ENCODE data around the gene PIM3.

DNA sequence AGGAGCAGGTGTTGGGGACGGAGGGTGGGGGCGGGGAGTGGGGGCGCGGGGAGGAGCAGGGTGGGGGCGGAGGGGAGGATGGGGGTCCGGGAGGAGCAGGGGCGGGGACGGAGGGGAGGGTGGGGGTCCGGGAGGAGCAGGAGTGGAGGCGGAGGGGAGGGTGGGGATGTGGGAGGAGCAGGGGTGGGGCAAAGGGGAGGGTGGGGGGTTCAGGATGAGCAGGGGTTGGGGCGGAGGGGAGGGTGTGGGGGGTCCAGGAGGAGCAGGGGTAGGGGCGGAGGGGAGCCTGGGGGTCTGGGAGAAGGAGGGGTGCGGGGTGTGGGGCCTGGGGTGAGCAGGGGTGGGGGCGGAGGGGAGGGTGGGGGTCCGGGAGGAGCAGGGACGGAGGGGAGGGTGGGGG is 25.0 kb upstream of the PIM3 start:
- TF ChIP-seq, protein P1, sequence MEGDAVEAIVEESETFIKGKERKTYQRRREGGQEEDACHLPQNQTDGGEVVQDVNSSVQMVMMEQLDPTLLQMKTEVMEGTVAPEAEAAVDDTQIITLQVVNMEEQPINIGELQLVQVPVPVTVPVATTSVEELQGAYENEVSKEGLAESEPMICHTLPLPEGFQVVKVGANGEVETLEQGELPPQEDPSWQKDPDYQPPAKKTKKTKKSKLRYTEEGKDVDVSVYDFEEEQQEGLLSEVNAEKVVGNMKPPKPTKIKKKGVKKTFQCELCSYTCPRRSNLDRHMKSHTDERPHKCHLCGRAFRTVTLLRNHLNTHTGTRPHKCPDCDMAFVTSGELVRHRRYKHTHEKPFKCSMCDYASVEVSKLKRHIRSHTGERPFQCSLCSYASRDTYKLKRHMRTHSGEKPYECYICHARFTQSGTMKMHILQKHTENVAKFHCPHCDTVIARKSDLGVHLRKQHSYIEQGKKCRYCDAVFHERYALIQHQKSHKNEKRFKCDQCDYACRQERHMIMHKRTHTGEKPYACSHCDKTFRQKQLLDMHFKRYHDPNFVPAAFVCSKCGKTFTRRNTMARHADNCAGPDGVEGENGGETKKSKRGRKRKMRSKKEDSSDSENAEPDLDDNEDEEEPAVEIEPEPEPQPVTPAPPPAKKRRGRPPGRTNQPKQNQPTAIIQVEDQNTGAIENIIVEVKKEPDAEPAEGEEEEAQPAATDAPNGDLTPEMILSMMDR (IDR thresholded peaks at IDR 0.05) = no peak
- no peak for TF ChIP-seq POLR2A (IDR thresholded peaks at IDR 0.05)

All from uterus (tissue), 2 donors.